ENCODE data around the gene USP25.

GRCh38 chr21:15929536-15929935 is 199.8 kb downstream of the USP25 start:
- TF ChIP-seq CTCF (IDR thresholded peaks at IDR 0.05) = no peak
- TF ChIP-seq POLR2AphosphoS5 (IDR thresholded peaks at IDR 0.05; ENCODE audit: low read depth, low read length) = no peak

Data from Panc1 (cell line).